Colonic mucosa (tissue), 4 donors: ENCODE measurements around the gene PLEKHG7. TPM values are rescaled to one million over a fixed set of nuclear protein-coding genes. Genes with fewer than 3 reads are reported as not detected.

Experiments used
- DNase-seq: peaks from one replicate; pipeline ENCODE4 v3.0.0-alpha.2; 2020
- H3K27ac ChIP-seq: fragments of 200-600 bp; one replicate; pipeline ENCODE4 v1.8.0; 2021
- H3K27me3 ChIP-seq: fragments of 200-600 bp; one replicate; pipeline ENCODE4 v1.8.0; 2021
- H3K36me3 ChIP-seq: fragments of 200-600 bp; one replicate; pipeline ENCODE4 v1.8.0; 2021
- H3K4me1 ChIP-seq: fragments of 200-600 bp; one replicate; pipeline ENCODE4 v1.8.0; 2021; ENCODE audit warnings: mild to moderate bottlenecking
- H3K4me3 ChIP-seq: fragments of 200-600 bp; one replicate; pipeline ENCODE4 v1.8.0; 2021
- H3K9ac ChIP-seq, 2 donors: one replicate each; pipeline ENCODE4 v1.7.0; 2013; ENCODE audit warnings: control low read depth in 2 of 2, low read depth in 2 of 2, low read length in 2 of 2
- H3K9me3 ChIP-seq: fragments of 200-600 bp; one replicate; pipeline ENCODE4 v1.8.0; 2021
- intact Hi-C: fragments of 100-400 bp; cut with DNase I; formaldehyde crosslinking; loops from one replicate; pipeline ENCODE4 v1.14.1; 2022
- total RNA-seq, 2 donors: library from RNA; stranded (reverse); fragmentation: NEBNext Ultra II Directional in 1 of 2; extraction: Animal tissue kit (Norgen Biotek cat#: 25700) in 1 of 2; gene quantifications; one replicate each; pipeline ENCODE4 v1.2.1, GENCODE V29; 2021
- TF ChIP-seq, protein P1 (sequence below): fragments of 200-600 bp; IDR thresholded peaks from one replicate; pipeline ENCODE4 v1.8.0; 2022; ENCODE audit warnings: antibody characterized with exemption, mild to moderate bottlenecking
- donor health status: healthy.
- donor health status: DM: no; HTN: no; CAD: no.
- donor health status: DM: no; HTN: no; CAD: no.

The PLEKHG7 gene
- total RNA-seq, 2 donors from 2014 or later: 0.32 to 0.59 TPM

GRCh38 chr12:92733181-92733580 is 30.4 kb downstream of the PLEKHG7 start:
- intact Hi-C loops: no loop called here
- TF ChIP-seq, protein P1, sequence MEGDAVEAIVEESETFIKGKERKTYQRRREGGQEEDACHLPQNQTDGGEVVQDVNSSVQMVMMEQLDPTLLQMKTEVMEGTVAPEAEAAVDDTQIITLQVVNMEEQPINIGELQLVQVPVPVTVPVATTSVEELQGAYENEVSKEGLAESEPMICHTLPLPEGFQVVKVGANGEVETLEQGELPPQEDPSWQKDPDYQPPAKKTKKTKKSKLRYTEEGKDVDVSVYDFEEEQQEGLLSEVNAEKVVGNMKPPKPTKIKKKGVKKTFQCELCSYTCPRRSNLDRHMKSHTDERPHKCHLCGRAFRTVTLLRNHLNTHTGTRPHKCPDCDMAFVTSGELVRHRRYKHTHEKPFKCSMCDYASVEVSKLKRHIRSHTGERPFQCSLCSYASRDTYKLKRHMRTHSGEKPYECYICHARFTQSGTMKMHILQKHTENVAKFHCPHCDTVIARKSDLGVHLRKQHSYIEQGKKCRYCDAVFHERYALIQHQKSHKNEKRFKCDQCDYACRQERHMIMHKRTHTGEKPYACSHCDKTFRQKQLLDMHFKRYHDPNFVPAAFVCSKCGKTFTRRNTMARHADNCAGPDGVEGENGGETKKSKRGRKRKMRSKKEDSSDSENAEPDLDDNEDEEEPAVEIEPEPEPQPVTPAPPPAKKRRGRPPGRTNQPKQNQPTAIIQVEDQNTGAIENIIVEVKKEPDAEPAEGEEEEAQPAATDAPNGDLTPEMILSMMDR: no peak
- no peaks in the 10 kb centered on the region for H3K9me3 ChIP-seq
- no peaks in the 10 kb centered on the region for H3K4me1 ChIP-seq
- no peaks in the 10 kb centered on the region for H3K36me3 ChIP-seq
- no peaks in the 10 kb centered on the region for H3K27me3 ChIP-seq
- no peak overlapping the region for H3K9ac ChIP-seq
- no peak overlapping the region for H3K4me3 ChIP-seq
- no peak overlapping the region for H3K27ac ChIP-seq
- DNase-seq: no peak

GRCh38 chr12:92733661-92734060 is 30.9 kb downstream of the PLEKHG7 start:
- DNase-seq: no peak
- H3K27me3 ChIP-seq: no peaks in the 10 kb centered on the region

GRCh38 chr12:92735131-92735721 is 32.4 kb downstream of the PLEKHG7 start:
- intact Hi-C loops: no loop called here
- no peaks in the 10 kb centered on the region for H3K9me3 ChIP-seq
- TF ChIP-seq, protein P1: no peak
- no peaks in the 10 kb centered on the region for H3K4me1 ChIP-seq
- H3K4me3 ChIP-seq: no peak overlapping the region
- no peak for DNase-seq
- H3K27ac ChIP-seq: no peak overlapping the region
- H3K27me3 ChIP-seq: no peaks in the 10 kb centered on the region
- H3K36me3 ChIP-seq: no peaks in the 10 kb centered on the region
- no peak overlapping the region for H3K9ac ChIP-seq

More at GRCh38 chr12:92733661-92734060, 30.9 kb downstream of the PLEKHG7 start:
- no peaks in the 10 kb centered on the region for H3K4me1 ChIP-seq
- no peak overlapping the region for H3K4me3 ChIP-seq
- intact Hi-C loops: no loop called here
- TF ChIP-seq, protein P1: no peak
- H3K9ac ChIP-seq: no peak overlapping the region
- no peaks in the 10 kb centered on the region for H3K9me3 ChIP-seq
- H3K36me3 ChIP-seq: no peaks in the 10 kb centered on the region
- H3K27ac ChIP-seq: no peak overlapping the region

- DNase-seq: no peak
- no peak overlapping the region for H3K27ac ChIP-seq
- H3K4me3 ChIP-seq: no peak overlapping the region
- TF ChIP-seq, protein P1: no peak
- no peaks in the 10 kb centered on the region for H3K9me3 ChIP-seq
- H3K27me3 ChIP-seq: no peaks in the 10 kb centered on the region
- intact Hi-C loops: no loop called here
- H3K4me1 ChIP-seq: no peaks in the 10 kb centered on the region
- H3K9ac ChIP-seq: no peak overlapping the region
- H3K36me3 ChIP-seq: no peaks in the 10 kb centered on the region
Measured at GRCh38 chr12:92736605-92737004, 33.8 kb downstream of the PLEKHG7 start.

- H3K4me3 ChIP-seq: no peak overlapping the region
- DNase-seq: no peak
- H3K4me1 ChIP-seq: no peaks in the 10 kb centered on the region
- H3K36me3 ChIP-seq: no peaks in the 10 kb centered on the region
- intact Hi-C loops: no loop called here
- H3K9me3 ChIP-seq: no peaks in the 10 kb centered on the region
- no peaks in the 10 kb centered on the region for H3K27me3 ChIP-seq
- H3K27ac ChIP-seq: no peak overlapping the region
- no peak overlapping the region for H3K9ac ChIP-seq
- TF ChIP-seq, protein P1: no peak
Measured at GRCh38 chr12:92737855-92738850, 35.4 kb downstream of the PLEKHG7 start.
